ENCODE measurements around the gene PIK3C3. TPM values are rescaled to one million over a fixed set of nuclear protein-coding genes. Genes with fewer than 3 reads are reported as not detected.

Gene PIK3C3
- polyA plus RNA-seq, 1 of the 3 experiments (the other 2 are of a cell fraction) = 26.9 TPM

- Histone ChIP-seq H3K9me2 (no peaks in the 10 kb centered on the region), H3K79me2 (ENCODE audit: insufficient read depth) (peaks cover 10% of the 10 kb centered on the region; the same call in 1 of the 2 replicates), H4K20me1 (ENCODE audit: insufficient read depth) (no peaks in the 10 kb centered on the region), H3K27ac (ENCODE audit: low read depth in 2 of 2, low read length in 1 of 2) (peak overlapping the region in 1 of 2 experiments; percentile 16; a peak in 1 of 4 replicates), H3K36me3 (replicated peaks in 1 of 2; ENCODE audit: control insufficient read depth in 1 of 2, insufficient read depth in 2 of 2, low read length in 1 of 2) (peaks cover 83 to 89% of the 10 kb centered on the region in 2 experiments), H3K4me1 (ENCODE audit: control insufficient read depth in 1 of 2, insufficient read depth in 2 of 2, low read depth in 1 of 2, low read length in 1 of 2) (peaks cover 0 to 10% of the 10 kb centered on the region in 2 experiments; a peak in 1 of 4 replicates), H3K4me3 (ENCODE audit: low read depth in 2 of 2, low read length in 1 of 2) (no peak overlapping the region), H3K27me3 (ENCODE audit: insufficient read depth) (no peaks in the 10 kb centered on the region), H3K9me3 (no peaks in the 10 kb centered on the region), H3F3A (replicated peaks; ENCODE audit: insufficient read depth) (peaks cover 9% of the 10 kb centered on the region), H3K4me2 (no peak overlapping the region), H3K9ac (no peak overlapping the region), H2AFZ (ENCODE audit: low read depth) (no peak overlapping the region)
- WGBS (ENCODE audit: low lambda C conversion rate) = 96% methylated on average over 2 of the region's 2 CpGs
- CTCF ChIA-PET = interaction anchor here (2.4 kb wide), 1 partner anchor 36 kb away, joined by 8 read pairs; no protein-coding TSS in a partner anchor
- no peak for DNase-seq
- POLR2A ChIA-PET = no interaction called here
- TF ChIP-seq FOXJ3 (CRISPR knock-in tag; IDR thresholded peaks at IDR 0.05) = no peak
- TF ChIP-seq NRF1 (IDR thresholded peaks at IDR 0.05; ENCODE audit: low read depth, low read length) = no peak
- TF ChIP-seq PBX3 (IDR thresholded peaks at IDR 0.05) = peak; percentile 6; the same call in 1 of the 2 replicates
- TF ChIP-seq RCOR1 (IDR thresholded peaks at IDR 0.05; ENCODE audit: low read length) = no peak
These were observed 37.0 kb downstream of the PIK3C3 start for GRCh38 chr18:41992066-41992465.

- Histone ChIP-seq H3K27me3 (ENCODE audit: insufficient read depth) (no peaks in the 10 kb centered on the region), H3F3A (replicated peaks; ENCODE audit: insufficient read depth) (peaks cover 16% of the 10 kb centered on the region), H3K4me3 (ENCODE audit: low read depth in 2 of 2, low read length in 1 of 2) (no peak overlapping the region), H3K4me1 (ENCODE audit: control insufficient read depth in 1 of 2, insufficient read depth in 2 of 2, low read depth in 1 of 2, low read length in 1 of 2) (peaks cover 0 to 17% of the 10 kb centered on the region in 2 experiments; a peak in 2 of 4 replicates), H3K4me2 (no peak overlapping the region), H3K9ac (no peak overlapping the region), H3K9me3 (no peaks in the 10 kb centered on the region), H3K9me2 (no peaks in the 10 kb centered on the region), H3K36me3 (replicated peaks in 1 of 2; ENCODE audit: control insufficient read depth in 1 of 2, insufficient read depth in 2 of 2, low read length in 1 of 2) (peaks cover 84 to 87% of the 10 kb centered on the region in 2 experiments), H3K79me2 (ENCODE audit: insufficient read depth) (peaks cover 9% of the 10 kb centered on the region; the same call in 1 of the 2 replicates), H2AFZ (ENCODE audit: low read depth) (no peak overlapping the region), H3K27ac (ENCODE audit: low read depth in 2 of 2, low read length in 1 of 2) (peak overlapping the region in 1 of 2 experiments; percentile 16; a peak in 1 of 4 replicates), H4K20me1 (ENCODE audit: insufficient read depth) (no peaks in the 10 kb centered on the region)
- ChIA-PET POLR2A (no interaction called here), CTCF (no interaction called here)
- DNase-seq = no peak
- TF ChIP-seq FOXJ3 (CRISPR knock-in tag; IDR thresholded peaks at IDR 0.05) (no peak), RFX5 (IDR thresholded peaks at IDR 0.05; ENCODE audit: low read length) (no peak), NRF1 (IDR thresholded peaks at IDR 0.05; ENCODE audit: low read depth, low read length) (no peak), RCOR1 (IDR thresholded peaks at IDR 0.05; ENCODE audit: low read length) (no peak), IRF3 (IDR thresholded peaks at IDR 0.05; ENCODE audit: low read depth, low read length) (no peak), GATA2 (CRISPR knock-in tag; IDR thresholded peaks at IDR 0.05) (no peak), FOSL2 (IDR thresholded peaks at IDR 0.05; ENCODE audit: borderline replicate concordance, low read depth) (no peak), PBX3 (IDR thresholded peaks at IDR 0.05) (no peak), REST (IDR thresholded peaks at IDR 0.05; ENCODE audit: low read depth, low read length) (no peak), POLR2AphosphoS5 (IDR thresholded peaks at IDR 0.05; ENCODE audit: low read depth, low read length) (no peak), MXI1 (IDR thresholded peaks at IDR 0.05; ENCODE audit: low read depth, low read length) (no peak), SMC3 (IDR thresholded peaks at IDR 0.05; ENCODE audit: low read depth, low read length) (no peak), JUND (IDR thresholded peaks at IDR 0.05) (no peak), EP300 (IDR thresholded peaks at IDR 0.05; ENCODE audit: borderline replicate concordance in 1 of 2, low read depth in 1 of 2, low read length in 1 of 2) (no peak)
- 97% methylated on average over 4 of the region's 4 CpGs for WGBS (ENCODE audit: low lambda C conversion rate)
These were observed 37.7 kb downstream of the PIK3C3 start for GRCh38 chr18:41992703-41993102.

All from SK-N-SH (cell line).